Measurements from ENCODE around the gene NXPH4. TPM values are rescaled to one million over a fixed set of nuclear protein-coding genes. Genes with fewer than 3 reads are reported as not detected.
A peak's percentile ranks its signal among the peaks of the same experiment; 100 is the strongest.

Gene NXPH4
- total RNA-seq, 4 donors from 2014 or later = not detected

DNA sequence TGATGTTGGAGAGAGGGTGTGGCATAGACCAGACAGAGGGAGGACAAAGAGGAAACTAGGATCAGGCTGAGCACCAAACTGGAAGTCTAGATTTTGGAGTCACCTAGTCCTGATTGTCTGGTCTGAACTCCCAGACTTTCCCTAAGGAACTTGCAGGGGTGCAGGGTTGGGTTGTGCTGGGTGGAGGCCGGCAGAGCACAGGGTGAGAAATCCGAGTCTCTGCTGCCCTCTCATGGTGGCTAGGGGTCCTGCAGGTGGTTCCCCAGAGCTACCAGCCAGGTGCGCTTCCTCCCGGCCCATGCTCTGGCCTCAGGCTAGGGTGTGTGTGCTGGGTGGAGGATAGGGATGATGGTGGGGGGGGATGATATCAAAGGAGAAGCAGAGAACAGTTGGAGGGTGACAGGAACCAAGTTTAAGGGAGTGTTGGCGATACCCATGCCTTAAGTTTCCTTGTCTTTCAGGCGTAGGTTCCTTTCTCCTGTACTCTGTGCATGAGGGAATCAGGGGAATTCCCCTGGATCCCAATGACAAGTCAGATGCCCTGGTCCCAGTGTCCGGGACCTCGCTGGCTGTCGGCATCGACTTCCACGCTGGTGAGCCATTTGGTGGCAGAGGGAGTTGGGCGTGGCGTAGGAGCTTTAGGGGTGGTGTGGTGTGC, 33.5 kb upstream of the NXPH4 start:
- DNase-seq (ENCODE audit: extremely low spot score) = no peak
- intact Hi-C loops (cut with DNase I) = loop anchor here (2.0 kb wide), 2 partner anchors 58 to 114 kb away; no protein-coding TSS in a partner anchor
- peak; percentile 19 to 40 for TF ChIP-seq POLR2AphosphoS5 (IDR thresholded peaks at IDR 0.05)
- TF ChIP-seq EP300 (IDR thresholded peaks at IDR 0.05) = no peak
- TF ChIP-seq, protein P1, sequence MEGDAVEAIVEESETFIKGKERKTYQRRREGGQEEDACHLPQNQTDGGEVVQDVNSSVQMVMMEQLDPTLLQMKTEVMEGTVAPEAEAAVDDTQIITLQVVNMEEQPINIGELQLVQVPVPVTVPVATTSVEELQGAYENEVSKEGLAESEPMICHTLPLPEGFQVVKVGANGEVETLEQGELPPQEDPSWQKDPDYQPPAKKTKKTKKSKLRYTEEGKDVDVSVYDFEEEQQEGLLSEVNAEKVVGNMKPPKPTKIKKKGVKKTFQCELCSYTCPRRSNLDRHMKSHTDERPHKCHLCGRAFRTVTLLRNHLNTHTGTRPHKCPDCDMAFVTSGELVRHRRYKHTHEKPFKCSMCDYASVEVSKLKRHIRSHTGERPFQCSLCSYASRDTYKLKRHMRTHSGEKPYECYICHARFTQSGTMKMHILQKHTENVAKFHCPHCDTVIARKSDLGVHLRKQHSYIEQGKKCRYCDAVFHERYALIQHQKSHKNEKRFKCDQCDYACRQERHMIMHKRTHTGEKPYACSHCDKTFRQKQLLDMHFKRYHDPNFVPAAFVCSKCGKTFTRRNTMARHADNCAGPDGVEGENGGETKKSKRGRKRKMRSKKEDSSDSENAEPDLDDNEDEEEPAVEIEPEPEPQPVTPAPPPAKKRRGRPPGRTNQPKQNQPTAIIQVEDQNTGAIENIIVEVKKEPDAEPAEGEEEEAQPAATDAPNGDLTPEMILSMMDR (IDR thresholded peaks at IDR 0.05) = peak; percentile 82 to 93 (median 90)
- H3K27ac ChIP-seq (replicated peaks in 1 of 4) = no peak overlapping the region
- H3K27me3 ChIP-seq = no peaks in the 10 kb centered on the region
- H3K9me3 ChIP-seq = no peaks in the 10 kb centered on the region
- H3K4me3 ChIP-seq = no peak overlapping the region
- peaks cover 64 to 91% (median 88%) of the 10 kb centered on the region in 4 donors for H3K36me3 ChIP-seq
- 66% methylated on average over 12 of the region's 13 CpGs for WGBS
- H3K4me1 ChIP-seq = no peaks in the 10 kb centered on the region

DNA sequence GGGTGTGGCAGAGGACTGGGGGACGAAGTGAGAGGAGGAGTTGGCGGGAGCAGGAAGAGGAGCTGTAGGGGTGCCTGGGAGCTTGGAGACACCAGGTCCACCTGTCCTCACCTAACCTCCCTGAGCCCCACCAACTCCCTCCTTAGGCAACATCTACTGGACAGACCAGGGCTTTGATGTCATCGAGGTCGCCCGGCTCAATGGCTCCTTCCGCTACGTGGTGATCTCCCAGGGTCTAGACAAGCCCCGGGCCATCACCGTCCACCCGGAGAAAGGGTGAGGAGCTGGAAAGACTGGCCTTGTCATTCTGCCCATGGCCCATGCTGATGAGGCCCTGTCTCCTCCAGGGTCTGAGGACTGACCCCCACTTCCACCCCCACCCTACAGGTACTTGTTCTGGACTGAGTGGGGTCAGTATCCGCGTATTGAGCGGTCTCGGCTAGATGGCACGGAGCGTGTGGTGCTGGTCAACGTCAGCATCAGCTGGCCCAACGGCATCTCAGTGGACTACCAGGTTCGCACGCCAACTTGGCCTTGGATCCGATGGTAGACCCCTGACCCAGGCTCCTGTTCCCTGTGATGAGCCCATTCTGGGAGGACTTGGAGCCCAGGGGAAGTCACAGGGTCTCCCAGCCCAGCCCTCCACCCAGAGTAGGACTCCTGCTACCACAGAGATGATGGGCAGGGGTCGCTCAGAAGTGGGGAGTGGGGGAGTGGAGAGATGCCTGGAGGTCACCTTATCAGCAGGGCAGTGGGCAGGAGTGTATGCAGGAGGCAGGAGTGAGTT, 32.5 kb upstream of the NXPH4 start:
- DNase-seq (ENCODE audit: extremely low spot score) = no peak
- no peaks in the 10 kb centered on the region for H3K9me3 ChIP-seq
- TF ChIP-seq POLR2AphosphoS5 (IDR thresholded peaks at IDR 0.05) = no peak
- TF ChIP-seq EP300 (IDR thresholded peaks at IDR 0.05) = no peak
- TF ChIP-seq POLR2A (IDR thresholded peaks at IDR 0.05; ENCODE audit: low read depth) = no peak
- TF ChIP-seq, protein P1 (IDR thresholded peaks at IDR 0.05) = no peak
- H3K4me3 ChIP-seq = no peak overlapping the region
- H3K4me1 ChIP-seq = no peaks in the 10 kb centered on the region
- intact Hi-C loops (cut with DNase I) = loop anchor here (2.0 kb wide), 2 partner anchors 59 to 115 kb away; no protein-coding TSS in a partner anchor
- 95% methylated on average over 13 of the region's 22 CpGs for WGBS
- no peaks in the 10 kb centered on the region for H3K27me3 ChIP-seq
- H3K27ac ChIP-seq (replicated peaks in 1 of 4) = no peak overlapping the region
- H3K36me3 ChIP-seq = peaks cover 55 to 91% (median 88%) of the 10 kb centered on the region in 4 donors

DNA sequence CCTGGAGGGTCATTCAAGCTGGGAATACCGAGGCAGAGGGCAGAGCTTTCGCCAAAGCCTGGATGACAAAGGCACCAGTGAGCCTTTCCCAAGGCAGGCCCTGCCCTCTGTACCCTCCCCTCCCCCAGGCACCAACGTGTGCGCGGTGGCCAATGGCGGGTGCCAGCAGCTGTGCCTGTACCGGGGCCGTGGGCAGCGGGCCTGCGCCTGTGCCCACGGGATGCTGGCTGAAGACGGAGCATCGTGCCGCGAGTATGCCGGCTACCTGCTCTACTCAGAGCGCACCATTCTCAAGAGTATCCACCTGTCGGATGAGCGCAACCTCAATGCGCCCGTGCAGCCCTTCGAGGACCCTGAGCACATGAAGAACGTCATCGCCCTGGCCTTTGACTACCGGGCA, 31.2 kb upstream of the NXPH4 start:
- WGBS = 84% methylated on average over 11 of the region's 25 CpGs
- intact Hi-C loops (cut with DNase I) = no loop called here
- no peak overlapping the region for H3K27ac ChIP-seq (replicated peaks in 1 of 4)

DNA sequence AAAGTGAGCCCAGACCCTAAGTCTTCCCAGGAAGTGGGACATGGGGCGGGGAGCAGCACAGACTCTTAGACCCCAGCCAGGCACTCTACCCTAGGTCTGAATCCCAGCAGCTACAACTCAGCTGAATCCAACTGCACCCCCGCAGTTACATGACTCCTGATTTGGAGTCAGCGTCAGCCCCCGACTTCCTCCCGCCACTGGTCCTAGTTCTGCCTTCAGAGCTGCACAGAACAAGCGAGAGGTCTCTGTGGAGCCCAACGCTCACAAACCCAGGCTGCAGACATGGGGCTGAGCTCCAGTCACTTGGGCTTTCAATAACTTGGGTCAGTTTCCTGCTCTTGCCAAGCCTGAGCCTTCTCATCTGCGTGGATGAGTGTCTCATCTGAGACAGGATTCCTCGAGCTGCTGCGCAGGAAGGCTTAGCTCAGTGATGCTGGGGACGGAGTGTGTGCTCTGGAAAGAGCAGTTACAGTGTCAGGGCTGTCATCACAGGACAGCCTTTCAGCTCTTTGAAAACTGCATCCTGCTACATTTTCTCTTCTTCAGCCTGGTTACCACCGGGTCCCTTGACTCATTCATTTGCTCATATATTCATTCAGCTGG, 30.6 kb upstream of the NXPH4 start:
- Histone ChIP-seq H3K36me3 (peaks cover 39 to 91% (median 83%) of the 10 kb centered on the region in 4 donors), H3K4me1 (peaks cover 5 to 11% (median 9%) of the 10 kb centered on the region in 4 donors), H3K27ac (replicated peaks in 1 of 4) (no peak overlapping the region), H3K4me3 (no peak overlapping the region), H3K9me3 (no peaks in the 10 kb centered on the region), H3K27me3 (no peaks in the 10 kb centered on the region)
- WGBS = 91% methylated on average over 11 of the region's 12 CpGs
- intact Hi-C loops (cut with DNase I) = no loop called here
- TF ChIP-seq POLR2AphosphoS5 (IDR thresholded peaks at IDR 0.05) (no peak), EP300 (IDR thresholded peaks at IDR 0.05) (no peak), POLR2A (IDR thresholded peaks at IDR 0.05; ENCODE audit: low read depth) (no peak)
- TF ChIP-seq, protein P1 (IDR thresholded peaks at IDR 0.05) = no peak
- no peak for DNase-seq (ENCODE audit: extremely low spot score)

More for the DNA sequence above, 31.2 kb upstream of the NXPH4 start:
- Histone ChIP-seq H3K4me3 (no peak overlapping the region), H3K27me3 (no peaks in the 10 kb centered on the region), H3K4me1 (peaks cover 5 to 9% (median 7%) of the 10 kb centered on the region in 4 donors), H3K9me3 (no peaks in the 10 kb centered on the region), H3K36me3 (peaks cover 43 to 91% (median 84%) of the 10 kb centered on the region in 4 donors)
- TF ChIP-seq POLR2A (IDR thresholded peaks at IDR 0.05; ENCODE audit: low read depth) (no peak), EP300 (IDR thresholded peaks at IDR 0.05) (no peak), POLR2AphosphoS5 (IDR thresholded peaks at IDR 0.05) (no peak)
- TF ChIP-seq, protein P1 (IDR thresholded peaks at IDR 0.05) = no peak
- no peak for DNase-seq (ENCODE audit: extremely low spot score)

All from esophagus muscularis mucosa (tissue), 4 donors.